Spleen (tissue), 11 donors: ENCODE results near the gene PRRG1. TPM values are rescaled to one million over a fixed set of nuclear protein-coding genes. Genes with fewer than 3 reads are reported as not detected.
"Not testable (repeated sequence)": the region's sequence is repeated elsewhere in the genome, so short reads cannot be mapped to it uniquely, and the experiment has no call there.

ENCODE experiments used
- DNase-seq: peaks from one replicate; pipeline ENCODE4 v3.0.0-alpha.2; 2020
- H3K27ac ChIP-seq, 8 donors: fragments of 200-600 bp; sonication (generic) in 7 of 8; 1 replicate in 4 of 8; 2 replicates in 4 of 8; pipeline versions ENCODE4 v1.5.0 to v1.8.0; 2016 to 2021; ENCODE audit warnings: inconsistent platforms in 4 of 8, mild to moderate bottlenecking in 4 of 8, moderate library complexity in 1 of 8
- H3K27me3 ChIP-seq, 7 donors: fragments of 200-600 bp; sonication (generic) in 6 of 7; replicated peaks in 1 of 7; 1 replicate in 4 of 7; 2 replicates in 3 of 7; pipeline versions ENCODE4 v1.5.0 to v1.8.0; 2016 to 2021; ENCODE audit warnings: inconsistent platforms in 3 of 7, mild to moderate bottlenecking in 1 of 7
- H3K36me3 ChIP-seq, 6 donors: fragments of 200-600 bp; sonication (generic) in 5 of 6; 1 replicate in 4 of 6; 2 replicates in 2 of 6; pipeline versions ENCODE4 v1.5.0 to v1.8.0; 2016 to 2021; ENCODE audit warnings: inconsistent platforms in 2 of 6
- H3K4me1 ChIP-seq, 6 donors: fragments of 200-600 bp; sonication (generic) in 5 of 6; 1 replicate in 3 of 6; 2 replicates in 3 of 6; pipeline versions ENCODE4 v1.5.0 to v1.8.0; 2016 to 2021; ENCODE audit warnings: inconsistent platforms in 3 of 6
- H3K4me3 ChIP-seq, 8 donors: fragments of 200-600 bp; sonication (generic) in 7 of 8; 1 replicate in 4 of 8; 2 replicates in 4 of 8; pipeline versions ENCODE4 v1.5.0 to v1.8.0; 2016 to 2021; ENCODE audit warnings: inconsistent platforms in 4 of 8, mild to moderate bottlenecking in 4 of 8, moderate library complexity in 2 of 8
- H3K9me3 ChIP-seq, 8 donors: fragments of 200-600 bp; sonication (generic) in 7 of 8; 1 replicate in 4 of 8; 2 replicates in 4 of 8; pipeline versions ENCODE4 v1.5.0 to v1.8.0; 2016 to 2021; ENCODE audit warnings: inconsistent platforms in 4 of 8
- CTCF ChIP-seq, 11 experiments: fragments of 200-600 bp in 7 of 11; fragments of 450-650 bp in 4 of 11; sonication (generic) in 4 of 11; IDR thresholded peaks in 8 of 11; conservative IDR thresholded peaks in 3 of 11; 1 replicate in 7 of 11; 2 replicates in 4 of 11; pipeline versions ENCODE4 v1.4.0 to v1.8.0; 2016 to 2021; ENCODE audit warnings: antibody characterized with exemption in 11 of 11, inconsistent platforms in 4 of 11, mild to moderate bottlenecking in 1 of 11
- POLR2A ChIP-seq, 3 donors: fragments of 450-650 bp; IDR thresholded peaks; one replicate each; pipeline ENCODE4 v1.5.1; 2017; ENCODE audit warnings: antibody characterized with exemption in 3 of 3, mild to moderate bottlenecking in 1 of 3
- POLR2AphosphoS5 ChIP-seq, 3 donors: sonication (generic); formaldehyde crosslinking; IDR thresholded peaks; one replicate each; pipeline ENCODE4 v1.5.1; 2017; ENCODE audit warnings: antibody characterized with exemption in 3 of 3
- WGBS, 5 donors: extraction: QIAGEN DNeasy Blood & Tissue Kit in 3 of 5; methylation state at CpG; one replicate each; pipeline versions ENCODE4 v1.1.5 to v1.1.7; 2013 to 2018; 5-methylcytosine and 5-hydroxymethylcytosine counted together
- intact Hi-C: fragments of 100-400 bp; cut with DNase I; formaldehyde crosslinking; loops from one replicate; pipeline ENCODE4 v1.15.0; 2023; ENCODE audit warnings: low total_unique reads
- polyA plus RNA-seq, 3 donors: library from polyadenylated mRNA; stranded (reverse); fragments of 200-250 nt; gene quantifications; one replicate each; pipeline ENCODE4 v1.2.1, GENCODE V29; 2013
- total RNA-seq, 7 donors: library from RNA; depleted of rRNA in 3 of 7; stranded (reverse); fragments of >200 nt in 3 of 7; fragmentation: NEBNext Ultra II Directional in 4 of 7; extraction: Animal tissue kit (Norgen Biotek cat#: 25700) in 4 of 7; gene quantifications; one replicate each; pipeline versions ENCODE4 v1.1.0 to v1.2.1, GENCODE V29; 2016 to 2021
- donor health status: healthy with polysubstance abuse.
- donor health status: DM: no; HTN: no; CAD: no; lungs with moderate emphysema.
- donor health status: DM: no; HTN: no; CAD: no.
- donor health status: Bipolar disorder and iron deficiency.
- donor health status: healthy.
- donor health status: DM: no; HTN: no; CAD: no.
- donor health status: DM: yes; HTN: yes; CAD: no.

The PRRG1 gene
- total and polyA plus RNA-seq, 10 donors, result 0.41 to 12.0 (median 5.6) TPM

- no peak for DNase-seq
Measured at GRCh38 chrX:37476571-37477170, 127.5 kb downstream of the PRRG1 start.

GRCh38 chrX:37484335-37484734 lies 135.2 kb downstream of the PRRG1 start:
- WGBS, 5 donors, result 78 to 96% (median 83%) methylated on average over 4 of the region's 4 CpGs
- H3K27me3 ChIP-seq, intact Hi-C loops, DNase-seq, H3K36me3 ChIP-seq, H3K9me3 ChIP-seq, H3K4me1 ChIP-seq, H3K27ac ChIP-seq, H3K4me3 ChIP-seq: not testable (repeated sequence)

More at GRCh38 chrX:37476571-37477170, 127.5 kb downstream of the PRRG1 start:
- intact Hi-C loops, result no loop called here
- no peak overlapping the region for H3K4me3 ChIP-seq
- no peak overlapping the region for H3K27ac ChIP-seq
- no peaks in the 10 kb centered on the region for H3K9me3 ChIP-seq
- H3K36me3 ChIP-seq, result no peaks in the 10 kb centered on the region
- no peaks in the 10 kb centered on the region for H3K4me1 ChIP-seq
- TF ChIP-seq POLR2A (IDR thresholded peaks at IDR 0.05) (no peak), CTCF (IDR thresholded peaks at IDR 0.05 in 8 of 11, conservative IDR thresholded peaks at IDR 0.05 in 3 of 11) (no peak), POLR2AphosphoS5 (IDR thresholded peaks at IDR 0.05) (no peak)
- peaks cover 0 to 11% (median 0%) of the 10 kb centered on the region in 7 donors for H3K27me3 ChIP-seq
- 39 to 90% (median 79%) methylated on average over 3 of the region's 3 CpGs for WGBS, 5 donors

- no peaks in the 10 kb centered on the region for H3K9me3 ChIP-seq
- no peaks in the 10 kb centered on the region for H3K27me3 ChIP-seq
- H3K4me1 ChIP-seq, result no peaks in the 10 kb centered on the region
- H3K36me3 ChIP-seq, result no peaks in the 10 kb centered on the region
- intact Hi-C loops, result no loop called here
- H3K4me3 ChIP-seq, result no peak overlapping the region
- H3K27ac ChIP-seq, result no peak overlapping the region
- no peak for TF ChIP-seq CTCF (IDR thresholded peaks at IDR 0.05 in 8 of 11, conservative IDR thresholded peaks at IDR 0.05 in 3 of 11)
- no peak for TF ChIP-seq POLR2A (IDR thresholded peaks at IDR 0.05)
- no peak for TF ChIP-seq POLR2AphosphoS5 (IDR thresholded peaks at IDR 0.05)
- WGBS, 5 donors, result 72 to 92% (median 79%) methylated on average over 2 of the region's 2 CpGs
- DNase-seq, result no peak
Measured at GRCh38 chrX:37485429-37485828, 136.3 kb downstream of the PRRG1 start.

- H3K9me3 ChIP-seq, result no peaks in the 10 kb centered on the region
- TF ChIP-seq CTCF (IDR thresholded peaks at IDR 0.05 in 8 of 11, conservative IDR thresholded peaks at IDR 0.05 in 3 of 11) (no peak), POLR2AphosphoS5 (IDR thresholded peaks at IDR 0.05) (no peak), POLR2A (IDR thresholded peaks at IDR 0.05) (no peak)
- intact Hi-C loops, result no loop called here
- no peak for DNase-seq
- 81 to 94% (median 89%) methylated on average over 2 to 5 of the region's 5 CpGs for WGBS, 5 donors
- no peaks in the 10 kb centered on the region for H3K36me3 ChIP-seq
- H3K4me1 ChIP-seq, result no peaks in the 10 kb centered on the region
- no peak overlapping the region for H3K27ac ChIP-seq
- H3K27me3 ChIP-seq, result no peaks in the 10 kb centered on the region
- H3K4me3 ChIP-seq, result no peak overlapping the region
Measured at GRCh38 chrX:37487271-37487670, 138.1 kb downstream of the PRRG1 start.

- H3K9me3 ChIP-seq, result no peaks in the 10 kb centered on the region
- WGBS, 5 donors, result 63 to 96% (median 80%) methylated on average over 3 of the region's 3 CpGs
- no peak overlapping the region for H3K27ac ChIP-seq
- H3K27me3 ChIP-seq, result no peaks in the 10 kb centered on the region
- no peak for DNase-seq
- no peaks in the 10 kb centered on the region for H3K4me1 ChIP-seq
- TF ChIP-seq POLR2AphosphoS5 (IDR thresholded peaks at IDR 0.05) (no peak), POLR2A (IDR thresholded peaks at IDR 0.05) (no peak), CTCF (IDR thresholded peaks at IDR 0.05 in 8 of 11, conservative IDR thresholded peaks at IDR 0.05 in 3 of 11) (no peak)
- intact Hi-C loops, result no loop called here
- H3K4me3 ChIP-seq, result no peak overlapping the region
- no peaks in the 10 kb centered on the region for H3K36me3 ChIP-seq
Measured at GRCh38 chrX:37488323-37488722, 139.2 kb downstream of the PRRG1 start.
